IMR-90 (cell line): ENCODE results near the gene C1QTNF3. TPM values are rescaled to one million over a fixed set of nuclear protein-coding genes. Genes with fewer than 3 reads are reported as not detected.
A peak's percentile ranks its signal among the peaks of the same experiment; 100 is the strongest.

Source experiments
- ATAC-seq: fragments of 200-7000 bp; cut with Tn5 transposase; 2 replicates; pipeline ENCODE4 v1.9.1; 2020; ENCODE audit warnings: low read depth, mild to moderate bottlenecking, moderate library complexity
- BruUV-seq: library from RNA; stranded (reverse); fragments of 400-500 nt; replicated peaks from 2 replicates; lab custom pipeline; 2021; lab: Mats Ljungman, UMichigan
- CTCF ChIA-PET: fragments of 300-600 bp; formaldehyde crosslinking; extraction: SDS; loops from one replicate; lab custom pipeline; 2021; ENCODE audit warnings: antibody characterized with exemption; lab: Yijun Ruan, JAX
- POLR2A ChIA-PET: fragments of 300-600 bp; sonication (Branson Sonifier 250); formaldehyde crosslinking; loops from one replicate; lab custom pipeline; 2022; ENCODE audit warnings: antibody characterized with exemption; ENCODE audit not compliant: unreplicated experiment; lab: Charles Lee
- DNase-seq: peaks from one replicate; pipeline ENCODE4 v3.0.0; 2013
- H2AFZ ChIP-seq: replicated peaks from 2 replicates; pipeline ENCODE3; 2013; ENCODE audit warnings: low read length, mild to moderate bottlenecking; ENCODE audit not compliant: poor library complexity
- H2AK5ac ChIP-seq: 2 replicates; pipeline ENCODE4 v1.6.1; 2013; ENCODE audit warnings: low read depth, low read length, inconsistent platforms
- H2AK9ac ChIP-seq: replicated peaks from 2 replicates; pipeline ENCODE3; 2013; ENCODE audit warnings: mild to moderate bottlenecking, low read depth, low read length, moderate library complexity; ENCODE audit not compliant: poor library complexity
- H2BK120ac ChIP-seq: 2 replicates; pipeline ENCODE4 v1.6.1; 2013; ENCODE audit warnings: low read depth, low read length, inconsistent platforms
- H2BK15ac ChIP-seq: 3 replicates; pipeline ENCODE4 v1.6.1; 2013; ENCODE audit warnings: low read depth, low read length, inconsistent platforms
- H2BK20ac ChIP-seq: 2 replicates; pipeline ENCODE4 v1.6.1; 2013; ENCODE audit warnings: low read depth, mild to moderate bottlenecking, inconsistent platforms, low read length, moderate library complexity
- H2BK5ac ChIP-seq: 2 replicates; pipeline ENCODE4 v1.6.1; 2013; ENCODE audit warnings: mild to moderate bottlenecking, low read depth, low read length, inconsistent platforms; ENCODE audit not compliant: poor library complexity, severe bottlenecking
- H3K14ac ChIP-seq: replicated peaks from 2 replicates; pipeline ENCODE4 v1.6.1; 2013; ENCODE audit warnings: low read depth, low read length, inconsistent platforms
- H3K18ac ChIP-seq: 2 replicates; pipeline ENCODE4 v1.6.1; 2013; ENCODE audit warnings: low read depth, low read length, control low read depth
- H3K23ac ChIP-seq: 2 replicates; pipeline ENCODE4 v1.6.1; 2013; ENCODE audit warnings: low read depth, low read length, inconsistent platforms
- H3K27ac ChIP-seq: 2 replicates; pipeline ENCODE4 v1.5.1; 2013; ENCODE audit warnings: mild to moderate bottlenecking, control low read depth, low read length; ENCODE audit not compliant: insufficient read depth
- H3K27me3 ChIP-seq: 2 replicates; pipeline ENCODE4 v1.6.1; 2013; ENCODE audit warnings: low read length; ENCODE audit not compliant: control insufficient read depth, insufficient read depth
- H3K36me3 ChIP-seq: 2 replicates; pipeline ENCODE4 v1.6.1; 2013; ENCODE audit warnings: low read length, mixed read lengths; ENCODE audit not compliant: control insufficient read depth, insufficient read depth
- H3K4ac ChIP-seq: 2 replicates; pipeline ENCODE4 v1.6.1; 2013; ENCODE audit warnings: low read depth, low read length, inconsistent platforms
- H3K4me1 ChIP-seq: 2 replicates; pipeline ENCODE4 v1.6.1; 2013; ENCODE audit warnings: low read length, mixed read lengths; ENCODE audit not compliant: control insufficient read depth, insufficient read depth
- H3K4me2 ChIP-seq: 2 replicates; pipeline ENCODE4 v1.6.1; 2013; ENCODE audit warnings: low read depth, mild to moderate bottlenecking, control low read depth, low read length, moderate library complexity
- H3K4me3 ChIP-seq: 2 replicates; pipeline ENCODE4 v1.5.1; 2013; ENCODE audit warnings: low read depth, mild to moderate bottlenecking, control low read depth, low read length, moderate library complexity; ENCODE audit not compliant: insufficient read depth
- H3K56ac ChIP-seq: 2 replicates; pipeline ENCODE4 v1.6.1; 2013; ENCODE audit warnings: low read length, inconsistent platforms; ENCODE audit not compliant: insufficient read depth; ENCODE audit errors: extremely low read depth
- H3K79me1 ChIP-seq, 2 experiments: 2 replicates each; pipeline ENCODE4 v1.6.1; 2013; ENCODE audit warnings: low read length in 2 of 2, inconsistent platforms in 1 of 2, low read depth in 1 of 2
- H3K9ac ChIP-seq: 2 replicates; pipeline ENCODE4 v1.6.1; 2013; ENCODE audit warnings: low read depth, low read length, control low read depth
- H3K9me1 ChIP-seq: 2 replicates; pipeline ENCODE4 v1.6.1; 2013; ENCODE audit warnings: low read length, inconsistent platforms; ENCODE audit not compliant: insufficient read depth
- H3K9me3 ChIP-seq: 2 replicates; pipeline ENCODE4 v1.6.1; 2013; ENCODE audit warnings: low read length; ENCODE audit not compliant: control insufficient read depth, insufficient read depth
- H4K20me1 ChIP-seq: 2 replicates; pipeline ENCODE4 v1.6.1; 2013; ENCODE audit warnings: low read length, inconsistent platforms; ENCODE audit not compliant: insufficient read depth
- H4K5ac ChIP-seq: 2 replicates; pipeline ENCODE4 v1.6.1; 2013; ENCODE audit warnings: mild to moderate bottlenecking, low read depth, low read length, control low read depth
- H4K8ac ChIP-seq, 2 experiments: 2 replicates each; pipeline ENCODE4 v1.6.1; 2013; ENCODE audit warnings: low read depth in 2 of 2, low read length in 2 of 2, control low read depth in 1 of 2, inconsistent platforms in 1 of 2
- H4K91ac ChIP-seq: 2 replicates; pipeline ENCODE4 v1.6.1; 2013; ENCODE audit warnings: low read depth, low read length, inconsistent platforms; ENCODE audit not compliant: insufficient read depth
- BHLHE40 ChIP-seq: fragments of 150-350 bp; IDR thresholded peaks from 2 replicates; pipeline ENCODE4 v1.6.1; 2016; ENCODE audit warnings: mild to moderate bottlenecking, low read depth, low read length
- CEBPB ChIP-seq: IDR thresholded peaks from 2 replicates; pipeline ENCODE4 v1.6.1; 2012; ENCODE audit warnings: low read depth, low read length, improper control_type of control experiment
- FOS ChIP-seq: fragments of 150-350 bp; IDR thresholded peaks from 2 replicates; pipeline ENCODE4 v1.6.1; 2016; ENCODE audit warnings: low read depth, low read length
- MAFK ChIP-seq: IDR thresholded peaks from 2 replicates; pipeline ENCODE4 v1.6.1; 2012; ENCODE audit warnings: low read depth, low read length, improper control_type of control experiment
- MAZ ChIP-seq: IDR thresholded peaks from 2 replicates; pipeline ENCODE4 v1.6.1; 2012; ENCODE audit warnings: low read depth, mild to moderate bottlenecking, low read length, improper control_type of control experiment, moderate library complexity, borderline replicate concordance
- MXI1 ChIP-seq: IDR thresholded peaks from 2 replicates; pipeline ENCODE4 v1.6.1; 2012; ENCODE audit warnings: low read depth, mild to moderate bottlenecking, low read length, moderate library complexity, borderline replicate concordance
- NFE2L2 ChIP-seq: fragments of 150-350 bp; IDR thresholded peaks from 2 replicates; pipeline ENCODE4 v1.6.1; 2016; ENCODE audit warnings: low read depth, mild to moderate bottlenecking, low read length
- POLR2A ChIP-seq: IDR thresholded peaks from 2 replicates; pipeline ENCODE4 v1.6.1; 2012; ENCODE audit warnings: mild to moderate bottlenecking, low read depth, low read length
- RAD21 ChIP-seq: IDR thresholded peaks from 2 replicates; pipeline ENCODE4 v1.6.1; 2012; ENCODE audit warnings: low read length, improper control_type of control experiment
- RFX5 ChIP-seq: IDR thresholded peaks from 2 replicates; pipeline ENCODE4 v1.8.0; 2012; ENCODE audit warnings: low read depth, mild to moderate bottlenecking, low read length, moderate library complexity
- SMC3 ChIP-seq: fragments of 150-350 bp; IDR thresholded peaks from 2 replicates; pipeline ENCODE4 v1.6.1; 2016; ENCODE audit warnings: low read depth, mild to moderate bottlenecking, antibody characterized with exemption, low read length, moderate library complexity
- WGBS, 2 experiments: methylation state at CpG; one replicate each; pipeline versions ENCODE4 v1.1.5 to v1.1.7; 2013; ENCODE audit warnings: missing lambda C conversion rate in 2 of 2; ENCODE audit not compliant: insufficient read length in 1 of 2; ENCODE audit errors: extremely low coverage in 2 of 2; 5-methylcytosine and 5-hydroxymethylcytosine counted together
- dilution Hi-C: fragments of 300-500 bp; cut with HindIII; formaldehyde crosslinking; loops from one replicate; pipeline ENCODE4 v1.14.3; 2018; ENCODE audit warnings: low sequenced_read_pairs; ENCODE audit not compliant: unreplicated experiment
- in situ Hi-C: fragments of 300-500 bp; cut with MboI; formaldehyde crosslinking; loops from 3 replicates; pipeline ENCODE4 v1.14.3; 2019; ENCODE audit warnings: low sequenced_read_pairs, inconsistent platforms, mixed read lengths
- intact Hi-C: fragments of 100-400 bp; cut with micrococcal nuclease; formaldehyde crosslinking; loops from 2 replicates; pipeline ENCODE4 v1.10.0; 2022
- polyA plus RNA-seq, 3 experiments: library from polyadenylated mRNA; depleted of rRNA; stranded (reverse); fragments of >200 nt; gene quantifications; 2 replicates each; pipeline ENCODE4 v1.2.3, GENCODE V29; 2012; ENCODE audit warnings: low replicate concordance in 1 of 3
- total RNA-seq: library from RNA; depleted of rRNA; stranded (reverse); fragments of >200 nt; gene quantifications from 2 replicates; pipeline ENCODE4 v1.2.3, GENCODE V29; 2012
- TF ChIP-seq, protein P1 (sequence below): fragments of 150-350 bp; IDR thresholded peaks from 2 replicates; pipeline ENCODE4 v1.6.1; 2016; ENCODE audit warnings: low read depth, mild to moderate bottlenecking, low read length, moderate library complexity, borderline replicate concordance
- TF ChIP-seq, protein P2 (sequence below): fragments of 150-350 bp; IDR thresholded peaks from 2 replicates; pipeline ENCODE4 v1.6.1; 2017; ENCODE audit warnings: mild to moderate bottlenecking, antibody characterized with exemption, low read length, low read depth
- TF ChIP-seq, protein P3 (sequence below): conservative IDR thresholded peaks from 2 replicates; pipeline ENCODE4 v1.5.1; 2012; ENCODE audit warnings: mild to moderate bottlenecking, low read depth, low read length, improper control_type of control experiment

C1QTNF3 gene
- total and polyA plus RNA-seq, 2 of the 4 experiments (the other 2 are of a cell fraction) = 1.0 to 1.4 TPM

DNA sequence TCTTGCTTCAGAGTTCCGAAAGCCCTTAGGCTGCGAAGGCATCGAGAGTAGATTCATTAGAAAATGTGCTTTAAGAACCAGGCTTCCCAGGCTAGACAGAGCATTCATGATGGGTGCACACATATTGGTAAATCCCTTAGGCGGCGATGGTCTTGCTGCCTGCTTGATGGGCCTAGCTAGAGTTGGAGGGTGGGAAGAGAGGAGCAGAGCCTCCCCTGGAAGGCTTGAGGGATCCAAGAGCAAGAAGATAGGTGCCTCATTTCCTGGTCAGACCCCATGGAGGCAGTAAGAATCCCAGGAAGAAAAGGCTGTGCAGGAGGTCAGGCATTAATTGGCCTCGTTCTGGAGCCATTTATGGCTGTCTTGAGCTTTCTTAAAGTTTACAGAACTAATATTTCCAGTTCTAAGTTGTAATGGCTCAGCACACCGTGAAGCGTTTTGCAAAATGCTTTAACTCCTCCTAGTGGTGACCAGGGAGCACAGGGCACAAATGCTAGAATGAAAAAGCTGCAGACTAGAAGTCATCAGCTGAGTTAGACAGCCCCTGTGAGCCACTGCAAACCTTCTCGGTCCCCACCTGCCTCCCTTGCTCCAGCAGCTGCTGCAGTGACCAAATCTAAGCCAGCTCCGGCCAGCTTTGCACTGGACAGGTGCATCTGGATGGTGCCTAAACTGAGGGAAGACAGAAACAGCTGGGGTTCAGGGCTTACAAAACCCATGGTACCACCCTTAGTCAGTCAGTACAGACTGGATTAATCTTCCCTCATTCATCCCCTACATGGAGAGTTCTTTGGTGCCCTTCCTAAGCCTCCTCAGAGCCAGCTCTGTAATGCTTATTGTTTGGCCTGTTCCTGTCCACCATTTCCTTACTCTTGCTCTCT, 73.2 kb downstream of the C1QTNF3 start:
- Histone ChIP-seq H3K9me1 (no peaks in the 10 kb centered on the region), H3K79me1 (no peaks in the 10 kb centered on the region), H3K56ac (no peak overlapping the region), H4K8ac (no peak overlapping the region), H3K14ac (no peak overlapping the region), H3K27me3 (peaks cover 6% of the 10 kb centered on the region), H4K91ac (no peak overlapping the region), H2BK15ac (no peak overlapping the region), H3K4me2 (no peak overlapping the region), H2BK120ac (no peak overlapping the region), H3K4me1 (peaks cover 1% of the 10 kb centered on the region; the same call in 1 of the 2 replicates), H2BK5ac (no peak overlapping the region), H3K9me3 (no peaks in the 10 kb centered on the region), H3K23ac (no peak overlapping the region), H2AFZ (peak overlapping the region; percentile 80), H2AK5ac (no peak overlapping the region), H4K5ac (no peak overlapping the region), H3K18ac (no peak overlapping the region), H3K4ac (no peak overlapping the region), H3K36me3 (no peaks in the 10 kb centered on the region), H2AK9ac (no peak overlapping the region), H4K20me1 (no peaks in the 10 kb centered on the region), H3K27ac (no peak overlapping the region), H3K9ac (no peak overlapping the region), H2BK20ac (no peak overlapping the region), H3K4me3 (no peak overlapping the region)
- ATAC-seq (peak; percentile 98), DNase-seq (peak; percentile 71)
- ChIA-PET POLR2A (no interaction called here), CTCF (interaction anchor here (0.5 to 1.9 kb wide), 17 partner anchors 10 to 536 kb away, joined by 3 to 12 read pairs (median 4); partner anchors contain the start of genes ADAMTS12 and TARS1)
- WGBS, 2 experiments = 95% methylated on average over 4 of the region's 10 CpGs; no CpG with 5 or more reads in 1 of the 2 experiments
- TF ChIP-seq RFX5 = no peak
- no peak for TF ChIP-seq FOS
- TF ChIP-seq MAFK = no peak
- TF ChIP-seq MXI1 = no peak
- TF ChIP-seq BHLHE40 = no peak
- TF ChIP-seq, protein P1, sequence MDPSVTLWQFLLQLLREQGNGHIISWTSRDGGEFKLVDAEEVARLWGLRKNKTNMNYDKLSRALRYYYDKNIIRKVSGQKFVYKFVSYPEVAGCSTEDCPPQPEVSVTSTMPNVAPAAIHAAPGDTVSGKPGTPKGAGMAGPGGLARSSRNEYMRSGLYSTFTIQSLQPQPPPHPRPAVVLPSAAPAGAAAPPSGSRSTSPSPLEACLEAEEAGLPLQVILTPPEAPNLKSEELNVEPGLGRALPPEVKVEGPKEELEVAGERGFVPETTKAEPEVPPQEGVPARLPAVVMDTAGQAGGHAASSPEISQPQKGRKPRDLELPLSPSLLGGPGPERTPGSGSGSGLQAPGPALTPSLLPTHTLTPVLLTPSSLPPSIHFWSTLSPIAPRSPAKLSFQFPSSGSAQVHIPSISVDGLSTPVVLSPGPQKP = no peak
- no peak for TF ChIP-seq CEBPB
- TF ChIP-seq MAZ = no peak
- no peak for TF ChIP-seq POLR2A
- peak; percentile 93 for TF ChIP-seq RAD21
- TF ChIP-seq SMC3 = peak; percentile 78
- TF ChIP-seq NFE2L2 = no peak
- TF ChIP-seq, protein P2, sequence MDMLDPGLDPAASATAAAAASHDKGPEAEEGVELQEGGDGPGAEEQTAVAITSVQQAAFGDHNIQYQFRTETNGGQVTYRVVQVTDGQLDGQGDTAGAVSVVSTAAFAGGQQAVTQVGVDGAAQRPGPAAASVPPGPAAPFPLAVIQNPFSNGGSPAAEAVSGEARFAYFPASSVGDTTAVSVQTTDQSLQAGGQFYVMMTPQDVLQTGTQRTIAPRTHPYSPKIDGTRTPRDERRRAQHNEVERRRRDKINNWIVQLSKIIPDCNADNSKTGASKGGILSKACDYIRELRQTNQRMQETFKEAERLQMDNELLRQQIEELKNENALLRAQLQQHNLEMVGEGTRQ = no peak
- TF ChIP-seq, protein P3, sequence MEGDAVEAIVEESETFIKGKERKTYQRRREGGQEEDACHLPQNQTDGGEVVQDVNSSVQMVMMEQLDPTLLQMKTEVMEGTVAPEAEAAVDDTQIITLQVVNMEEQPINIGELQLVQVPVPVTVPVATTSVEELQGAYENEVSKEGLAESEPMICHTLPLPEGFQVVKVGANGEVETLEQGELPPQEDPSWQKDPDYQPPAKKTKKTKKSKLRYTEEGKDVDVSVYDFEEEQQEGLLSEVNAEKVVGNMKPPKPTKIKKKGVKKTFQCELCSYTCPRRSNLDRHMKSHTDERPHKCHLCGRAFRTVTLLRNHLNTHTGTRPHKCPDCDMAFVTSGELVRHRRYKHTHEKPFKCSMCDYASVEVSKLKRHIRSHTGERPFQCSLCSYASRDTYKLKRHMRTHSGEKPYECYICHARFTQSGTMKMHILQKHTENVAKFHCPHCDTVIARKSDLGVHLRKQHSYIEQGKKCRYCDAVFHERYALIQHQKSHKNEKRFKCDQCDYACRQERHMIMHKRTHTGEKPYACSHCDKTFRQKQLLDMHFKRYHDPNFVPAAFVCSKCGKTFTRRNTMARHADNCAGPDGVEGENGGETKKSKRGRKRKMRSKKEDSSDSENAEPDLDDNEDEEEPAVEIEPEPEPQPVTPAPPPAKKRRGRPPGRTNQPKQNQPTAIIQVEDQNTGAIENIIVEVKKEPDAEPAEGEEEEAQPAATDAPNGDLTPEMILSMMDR = peak; percentile 84
- dilution Hi-C loops (no loop called here), in situ Hi-C loops (no loop called here), intact Hi-C loops (loop anchor here (1.0 to 5.0 kb wide), 3 partner anchors 78 to 534 kb away; partner anchors contain the start of gene ADAMTS12)
- BruUV-seq = no TSS peak
